GM12864 (cell line): ENCODE data around the gene CARD9.

ENCODE experiments used
- DNase-seq: peaks from one replicate; pipeline ENCODE4 v3.0.0-alpha.2; 2011; ENCODE audit warnings: low read depth
- H3K4me3 ChIP-seq: 2 replicates; pipeline ENCODE4 v1.5.1; 2011; ENCODE audit warnings: mild to moderate bottlenecking, low read depth, low read length, control low read depth
- TF ChIP-seq, protein P1 (sequence below): IDR thresholded peaks from 2 replicates; pipeline ENCODE4 v1.5.1; 2011; ENCODE audit warnings: low read depth, mild to moderate bottlenecking, moderate library complexity, low read length, control low read depth, inconsistent platforms; ENCODE audit errors: missing control alignments

CARD9 gene, protein sequence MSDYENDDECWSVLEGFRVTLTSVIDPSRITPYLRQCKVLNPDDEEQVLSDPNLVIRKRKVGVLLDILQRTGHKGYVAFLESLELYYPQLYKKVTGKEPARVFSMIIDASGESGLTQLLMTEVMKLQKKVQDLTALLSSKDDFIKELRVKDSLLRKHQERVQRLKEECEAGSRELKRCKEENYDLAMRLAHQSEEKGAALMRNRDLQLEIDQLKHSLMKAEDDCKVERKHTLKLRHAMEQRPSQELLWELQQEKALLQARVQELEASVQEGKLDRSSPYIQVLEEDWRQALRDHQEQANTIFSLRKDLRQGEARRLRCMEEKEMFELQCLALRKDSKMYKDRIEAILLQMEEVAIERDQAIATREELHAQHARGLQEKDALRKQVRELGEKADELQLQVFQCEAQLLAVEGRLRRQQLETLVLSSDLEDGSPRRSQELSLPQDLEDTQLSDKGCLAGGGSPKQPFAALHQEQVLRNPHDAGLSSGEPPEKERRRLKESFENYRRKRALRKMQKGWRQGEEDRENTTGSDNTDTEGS

DNA sequence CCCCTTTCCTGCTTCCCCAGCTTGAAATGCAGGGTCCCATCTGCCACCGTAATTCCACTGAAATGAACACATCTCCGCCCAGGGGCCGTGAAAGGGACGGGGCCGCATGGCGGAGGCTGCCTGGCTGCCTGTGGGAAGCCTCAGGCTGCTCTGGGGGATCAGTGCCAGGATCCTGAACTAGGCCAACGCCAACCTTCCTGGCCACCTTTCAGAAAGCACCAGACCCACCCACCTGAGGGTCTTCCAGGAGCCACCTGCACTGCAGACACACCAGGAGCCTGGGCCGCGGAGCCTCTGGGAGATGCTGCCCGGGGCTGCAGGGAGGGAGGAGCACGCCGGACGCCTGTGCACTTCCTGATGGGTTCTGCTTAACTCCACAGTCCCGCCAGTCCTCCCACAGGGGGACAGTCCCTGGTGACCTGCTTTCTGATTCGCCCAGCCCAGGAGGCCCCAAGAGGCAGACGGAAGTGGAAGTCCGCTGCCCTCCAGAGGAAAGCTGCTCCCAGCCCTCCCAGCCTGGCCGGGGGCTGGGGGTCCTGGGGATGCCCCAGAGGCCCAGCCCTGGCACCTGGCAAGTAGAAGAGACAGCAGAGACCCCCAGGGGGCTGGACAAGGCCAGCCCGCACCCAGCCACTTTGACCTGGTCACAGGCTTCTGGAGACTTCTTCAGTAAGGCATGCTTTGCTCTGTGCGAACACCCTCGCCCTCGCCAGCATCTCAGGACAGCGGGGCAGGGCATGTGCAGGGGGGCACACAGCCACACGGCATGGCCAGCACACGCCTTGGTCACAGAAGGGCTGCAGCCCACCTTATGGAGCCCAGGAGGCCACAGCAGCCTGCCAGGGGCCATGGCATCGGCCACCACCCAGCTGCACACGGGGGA is at the start of gene CARD9:
CARD9 (minus strand) TSS at position 370 of the 883 bp plus-strand sequence. CDS start 1,591 bp downstream, outside the sequence.
- TF ChIP-seq, protein P1, sequence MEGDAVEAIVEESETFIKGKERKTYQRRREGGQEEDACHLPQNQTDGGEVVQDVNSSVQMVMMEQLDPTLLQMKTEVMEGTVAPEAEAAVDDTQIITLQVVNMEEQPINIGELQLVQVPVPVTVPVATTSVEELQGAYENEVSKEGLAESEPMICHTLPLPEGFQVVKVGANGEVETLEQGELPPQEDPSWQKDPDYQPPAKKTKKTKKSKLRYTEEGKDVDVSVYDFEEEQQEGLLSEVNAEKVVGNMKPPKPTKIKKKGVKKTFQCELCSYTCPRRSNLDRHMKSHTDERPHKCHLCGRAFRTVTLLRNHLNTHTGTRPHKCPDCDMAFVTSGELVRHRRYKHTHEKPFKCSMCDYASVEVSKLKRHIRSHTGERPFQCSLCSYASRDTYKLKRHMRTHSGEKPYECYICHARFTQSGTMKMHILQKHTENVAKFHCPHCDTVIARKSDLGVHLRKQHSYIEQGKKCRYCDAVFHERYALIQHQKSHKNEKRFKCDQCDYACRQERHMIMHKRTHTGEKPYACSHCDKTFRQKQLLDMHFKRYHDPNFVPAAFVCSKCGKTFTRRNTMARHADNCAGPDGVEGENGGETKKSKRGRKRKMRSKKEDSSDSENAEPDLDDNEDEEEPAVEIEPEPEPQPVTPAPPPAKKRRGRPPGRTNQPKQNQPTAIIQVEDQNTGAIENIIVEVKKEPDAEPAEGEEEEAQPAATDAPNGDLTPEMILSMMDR: no peak
- DNase-seq: no peak
- H3K4me3 ChIP-seq: no peak within 1 kb of the TSS

DNA sequence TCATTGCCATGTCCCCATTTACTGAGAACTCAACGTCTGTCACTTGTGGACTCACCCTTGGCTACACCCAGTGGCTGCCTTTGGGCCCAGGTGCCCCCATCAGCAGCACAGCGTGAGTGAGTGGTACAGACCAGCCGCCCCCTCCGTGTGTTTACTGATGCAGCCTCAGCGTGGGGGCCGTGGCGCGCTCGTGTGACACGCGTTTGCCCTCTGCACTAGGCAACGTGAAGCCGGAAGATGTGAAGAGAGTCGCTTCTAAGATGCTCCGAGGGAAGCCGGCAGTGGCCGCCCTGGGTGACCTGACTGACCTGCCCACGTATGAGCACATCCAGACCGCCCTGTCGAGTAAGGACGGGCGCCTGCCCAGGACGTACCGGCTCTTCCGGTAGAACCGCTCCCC is 49.4 kb upstream of the CARD9 start:
- TF ChIP-seq, protein P1: no peak
- no peak overlapping the region for H3K4me3 ChIP-seq
- DNase-seq: no peak

DNA sequence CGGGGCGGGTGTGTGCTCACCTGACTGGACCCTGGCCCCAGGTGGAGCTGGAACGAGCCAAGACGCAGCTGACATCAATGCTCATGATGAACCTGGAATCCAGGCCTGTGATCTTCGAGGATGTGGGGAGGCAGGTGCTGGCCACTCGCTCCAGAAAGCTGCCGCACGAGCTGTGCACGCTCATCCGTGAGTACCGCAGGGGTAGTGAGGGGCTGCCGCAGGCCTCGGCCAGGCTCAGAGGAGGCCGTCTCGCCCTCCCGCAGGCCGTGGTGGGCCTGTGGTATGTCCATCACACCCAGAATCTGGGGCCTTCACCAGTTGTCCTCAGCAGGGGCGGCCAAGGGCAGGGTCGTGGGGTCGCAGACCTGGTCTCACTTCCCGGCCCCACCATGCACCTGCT is 48.3 kb upstream of the CARD9 start:
- no peak for DNase-seq
- H3K4me3 ChIP-seq: no peak overlapping the region
- TF ChIP-seq, protein P1: no peak

DNA sequence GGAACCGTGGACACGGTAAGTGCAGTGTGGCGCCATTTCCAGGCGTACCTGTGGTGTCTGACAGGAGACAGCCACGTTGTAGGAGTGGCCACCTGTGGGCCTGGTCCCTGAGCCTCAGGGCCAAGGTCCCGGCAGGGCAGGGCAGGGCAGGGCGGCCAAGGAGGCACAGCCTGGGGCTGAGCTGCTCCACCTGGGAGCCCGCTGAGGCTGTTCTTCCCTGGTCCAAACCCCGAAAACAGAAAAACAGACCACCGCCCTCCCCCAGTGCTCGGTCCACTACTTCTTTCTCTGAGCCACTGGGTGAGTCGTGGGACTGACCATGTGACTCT is 45.6 kb upstream of the CARD9 start:
- no peak for DNase-seq
- H3K4me3 ChIP-seq: no peak overlapping the region
- TF ChIP-seq, protein P1: no peak

DNA sequence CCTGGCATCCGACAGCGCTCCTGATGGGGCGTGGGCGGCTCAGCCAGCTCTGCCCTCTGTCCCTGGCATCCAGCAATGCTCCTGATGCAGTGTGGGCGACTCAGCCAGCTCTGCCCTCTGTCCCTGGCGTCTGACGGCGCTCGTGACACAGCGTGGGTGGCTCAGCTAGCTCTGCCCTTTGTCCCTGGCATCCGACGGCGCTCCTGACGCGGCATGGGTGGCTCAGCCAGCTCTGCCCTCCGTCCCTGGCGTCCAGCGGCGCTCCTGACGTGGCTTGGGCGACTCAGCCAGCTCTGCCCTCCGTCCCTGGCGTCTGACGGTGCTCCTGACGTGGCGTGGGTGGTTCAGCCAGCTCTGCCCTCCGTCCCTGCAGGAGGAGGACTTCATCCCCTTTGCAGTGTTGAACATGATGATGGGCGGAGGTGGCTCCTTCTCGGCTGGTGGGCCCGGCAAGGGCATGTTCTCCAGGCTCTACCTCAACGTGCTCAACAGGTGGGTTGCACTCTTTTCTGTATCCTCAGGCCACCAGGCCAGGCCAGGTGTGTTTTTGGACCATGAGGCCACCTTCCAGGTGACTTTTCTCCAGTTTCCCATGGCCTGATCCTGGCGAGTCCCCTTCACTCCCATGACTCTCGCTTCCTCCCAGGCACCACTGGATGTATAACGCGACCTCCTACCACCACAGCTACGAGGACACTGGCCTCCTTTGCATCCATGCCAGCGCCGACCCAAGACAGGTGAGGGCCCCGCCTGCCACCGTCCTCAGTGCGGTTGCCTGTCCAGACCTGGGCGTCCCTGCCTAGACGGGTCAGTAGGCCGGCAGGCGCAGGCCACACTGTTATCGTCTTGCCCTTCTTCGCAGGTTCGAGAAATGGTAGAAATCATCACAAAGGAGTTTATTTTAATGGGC is 45.0 kb upstream of the CARD9 start:
- TF ChIP-seq, protein P1: no peak
- no peak for DNase-seq
- H3K4me3 ChIP-seq: no peak overlapping the region

DNA sequence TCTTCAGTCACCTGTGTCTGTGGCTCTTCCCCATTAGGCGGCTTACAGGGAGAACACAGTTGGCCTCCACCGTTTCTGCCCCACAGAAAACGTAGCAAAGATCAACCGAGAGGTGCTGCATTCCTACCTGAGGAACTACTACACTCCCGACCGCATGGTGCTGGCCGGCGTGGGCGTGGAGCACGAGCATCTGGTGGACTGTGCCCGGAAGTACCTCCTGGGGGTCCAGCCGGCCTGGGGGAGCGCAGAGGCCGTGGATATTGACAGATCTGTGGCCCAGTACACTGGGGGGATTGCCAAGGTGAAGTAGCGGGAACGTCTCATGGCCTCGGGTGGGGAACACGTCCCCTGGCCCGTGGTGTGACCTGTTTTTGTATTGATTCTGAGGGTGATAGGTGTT is 43.4 kb upstream of the CARD9 start:
- no peak overlapping the region for H3K4me3 ChIP-seq
- TF ChIP-seq, protein P1: no peak
- no peak for DNase-seq
